NCI-H82 (cell line): ENCODE data around the gene RAPGEF5.

Experiments used
- DNase-seq: peaks from one replicate; lab custom pipeline; 2025; lab: John Stamatoyannopoulos, UW

The RAPGEF5 gene

GRCh38 chr7:22151901-22152300 is 205.1 kb downstream of the RAPGEF5 start:
- no peak for DNase-seq

GRCh38 chr7:22150221-22150620 is 206.7 kb downstream of the RAPGEF5 start:
- no peak for DNase-seq

GRCh38 chr7:22147868-22148267 is 209.1 kb downstream of the RAPGEF5 start:
- peak; percentile 15 for DNase-seq

- peak; percentile 95 for DNase-seq
Measured at GRCh38 chr7:22146961-22147512, 209.9 kb downstream of the RAPGEF5 start.

GRCh38 chr7:22144950-22145349 is 212.0 kb downstream of the RAPGEF5 start:
- no peak for DNase-seq

GRCh38 chr7:22143491-22143890 is 213.5 kb downstream of the RAPGEF5 start:
- DNase-seq: no peak

GRCh38 chr7:22142572-22142971 is 214.4 kb downstream of the RAPGEF5 start:
- DNase-seq: no peak

GRCh38 chr7:22141355-22141754 is 215.6 kb downstream of the RAPGEF5 start:
- no peak for DNase-seq

GRCh38 chr7:22140578-22140977 is 216.4 kb downstream of the RAPGEF5 start:
- DNase-seq: no peak

- DNase-seq: no peak
Measured at GRCh38 chr7:22138886-22139285, 218.1 kb downstream of the RAPGEF5 start.

GRCh38 chr7:22138106-22138505 is 218.8 kb downstream of the RAPGEF5 start:
- DNase-seq: peak; percentile 32

- no peak for DNase-seq
Measured at GRCh38 chr7:22137466-22137865, 219.5 kb downstream of the RAPGEF5 start.

GRCh38 chr7:22137026-22137425 is 219.9 kb downstream of the RAPGEF5 start:
- no peak for DNase-seq

- DNase-seq: no peak
Measured at GRCh38 chr7:22129819-22130580, 227.0 kb downstream of the RAPGEF5 start.

- peak; percentile 66 for DNase-seq
Measured at GRCh38 chr7:22129166-22129565, 227.8 kb downstream of the RAPGEF5 start.

GRCh38 chr7:22128528-22128920 is 228.4 kb downstream of the RAPGEF5 start:
- DNase-seq: peak; percentile 37

- DNase-seq: peak; percentile 37
Measured at GRCh38 chr7:22127835-22128527, 229.0 kb downstream of the RAPGEF5 start.

- DNase-seq: no peak
Measured at GRCh38 chr7:22125436-22125835, 231.5 kb downstream of the RAPGEF5 start.

- no peak for DNase-seq
Measured at GRCh38 chr7:22124941-22125340, 232.0 kb downstream of the RAPGEF5 start.

GRCh38 chr7:22123139-22123538 is 233.8 kb downstream of the RAPGEF5 start:
- no peak for DNase-seq

- no peak for DNase-seq
Measured at GRCh38 chr7:22121702-22122474, 235.1 kb downstream of the RAPGEF5 start.

GRCh38 chr7:22120391-22121053 is 236.4 kb downstream of the RAPGEF5 start:
- DNase-seq: no peak
